ENCODE data around the gene PET100. TPM values are rescaled to one million over a fixed set of nuclear protein-coding genes. Genes with fewer than 3 reads are reported as not detected.

PET100 gene
- total and polyA plus RNA-seq, 9 donors: 63.6 to 88.4 (median 79.1) TPM

- H3K27me3 ChIP-seq (ENCODE audit: control insufficient read depth, insufficient read depth, low read length): peaks cover 22% of the 10 kb centered on the region
- H3K27ac ChIP-seq (ENCODE audit: low read length): no peak overlapping the region
- no peaks in the 10 kb centered on the region for H3K9me3 ChIP-seq (replicated peaks; ENCODE audit: control insufficient read depth, low read depth, low read length)
- H3K36me3 ChIP-seq (ENCODE audit: control insufficient read depth, insufficient read depth, low read length): peaks cover 10% of the 10 kb centered on the region
- no peak for DNase-seq
- peaks cover 21% of the 10 kb centered on the region for H3K4me1 ChIP-seq (ENCODE audit: control insufficient read depth, insufficient read depth, low read length)
- H3K4me3 ChIP-seq (ENCODE audit: low read length): no peak overlapping the region
- WGBS (ENCODE audit: insufficient coverage): 91% methylated on average over 33 of the region's 40 CpGs
These were observed 3.0 kb downstream of the PET100 start for GRCh38 chr19:7632340-7633203.

- Histone ChIP-seq H3K4me3 (ENCODE audit: low read length) (no peak within 1 kb of the TSS), H3K27ac (ENCODE audit: low read length) (no peak within 1 kb of the TSS), H3K27me3 (ENCODE audit: control insufficient read depth, insufficient read depth, low read length) (peaks cover 27% of the 10 kb centered on the region), H3K36me3 (ENCODE audit: control insufficient read depth, insufficient read depth, low read length) (peaks cover 10% of the 10 kb centered on the region), H3K4me1 (ENCODE audit: control insufficient read depth, insufficient read depth, low read length) (peaks cover 11% of the 10 kb centered on the region), H3K9me3 (replicated peaks; ENCODE audit: control insufficient read depth, low read depth, low read length) (no peaks in the 10 kb centered on the region)
- no peak for DNase-seq
- WGBS (ENCODE audit: insufficient coverage): 31% methylated on average over 2 of the region's 2 CpGs
These were observed 4.1 kb downstream of the PET100 start, which contains the start of gene PCP2 for GRCh38 chr19:7633698-7634097. PCP2 (minus strand) TSS chr19:7633719; CDS start chr19:7633457, 262 bp downstream.

- Histone ChIP-seq H3K4me1 (ENCODE audit: control insufficient read depth, insufficient read depth, low read length) (peaks cover 2% of the 10 kb centered on the region), H3K4me3 (ENCODE audit: low read length) (no peak overlapping the region), H3K27ac (ENCODE audit: low read length) (no peak overlapping the region), H3K36me3 (ENCODE audit: control insufficient read depth, insufficient read depth, low read length) (peaks cover 10% of the 10 kb centered on the region), H3K9me3 (replicated peaks; ENCODE audit: control insufficient read depth, low read depth, low read length) (no peaks in the 10 kb centered on the region), H3K27me3 (ENCODE audit: control insufficient read depth, insufficient read depth, low read length) (peaks cover 27% of the 10 kb centered on the region)
- 86% methylated on average over 1 of the region's 6 CpGs for WGBS (ENCODE audit: insufficient coverage)
- DNase-seq: no peak
These were observed 6.1 kb downstream of the PET100 start for GRCh38 chr19:7635670-7636069.

GRCh38 chr19:7636317-7636690 is 6.7 kb downstream of the PET100 start:
- Histone ChIP-seq H3K27ac (ENCODE audit: low read length) (no peak overlapping the region), H3K4me1 (ENCODE audit: control insufficient read depth, insufficient read depth, low read length) (no peaks in the 10 kb centered on the region), H3K36me3 (ENCODE audit: control insufficient read depth, insufficient read depth, low read length) (peaks cover 10% of the 10 kb centered on the region), H3K9me3 (replicated peaks; ENCODE audit: control insufficient read depth, low read depth, low read length) (no peaks in the 10 kb centered on the region), H3K27me3 (ENCODE audit: control insufficient read depth, insufficient read depth, low read length) (peaks cover 27% of the 10 kb centered on the region), H3K4me3 (ENCODE audit: low read length) (no peak overlapping the region)
- DNase-seq: no peak
- WGBS (ENCODE audit: insufficient coverage): 60% methylated on average over 16 of the region's 16 CpGs

GRCh38 chr19:7636691-7637373 is 7.2 kb downstream of the PET100 start, which contains the start of gene STXBP2:
STXBP2 (plus strand) TSS chr19:7637110; CDS start chr19:7637150, 40 bp downstream.
- H3K9me3 ChIP-seq (replicated peaks; ENCODE audit: control insufficient read depth, low read depth, low read length): no peaks in the 10 kb centered on the region
- no peaks in the 10 kb centered on the region for H3K4me1 ChIP-seq (ENCODE audit: control insufficient read depth, insufficient read depth, low read length)
- peak within 1 kb of the TSS; percentile 27 for H3K4me3 ChIP-seq (ENCODE audit: low read length)
- no peak for DNase-seq
- H3K27ac ChIP-seq (ENCODE audit: low read length): peak within 1 kb of the TSS; percentile 3
- 7% methylated on average over 60 of the region's 61 CpGs for WGBS (ENCODE audit: insufficient coverage)
- peaks cover 7% of the 10 kb centered on the region for H3K36me3 ChIP-seq (ENCODE audit: control insufficient read depth, insufficient read depth, low read length)
- H3K27me3 ChIP-seq (ENCODE audit: control insufficient read depth, insufficient read depth, low read length): peaks cover 27% of the 10 kb centered on the region

- peak overlapping the region; percentile 27 for H3K4me3 ChIP-seq (ENCODE audit: low read length)
These were observed 8.0 kb downstream of the PET100 start for GRCh38 chr19:7637374-7638256.

GRCh38 chr19:7638802-7639465 is 9.3 kb downstream of the PET100 start:
- WGBS (ENCODE audit: insufficient coverage): 65% methylated on average over 8 of the region's 12 CpGs
- Histone ChIP-seq H3K27me3 (ENCODE audit: control insufficient read depth, insufficient read depth, low read length) (peaks cover 27% of the 10 kb centered on the region), H3K4me3 (ENCODE audit: low read length) (no peak overlapping the region), H3K27ac (ENCODE audit: low read length) (no peak overlapping the region), H3K9me3 (replicated peaks; ENCODE audit: control insufficient read depth, low read depth, low read length) (no peaks in the 10 kb centered on the region), H3K36me3 (ENCODE audit: control insufficient read depth, insufficient read depth, low read length) (no peaks in the 10 kb centered on the region), H3K4me1 (ENCODE audit: control insufficient read depth, insufficient read depth, low read length) (no peaks in the 10 kb centered on the region)
- DNase-seq: no peak

More at GRCh38 chr19:7637374-7638256, 8.0 kb downstream of the PET100 start:
- WGBS (ENCODE audit: insufficient coverage): 38% methylated on average over 16 of the region's 30 CpGs
- peak overlapping the region; percentile 3 for H3K27ac ChIP-seq (ENCODE audit: low read length)
- H3K36me3 ChIP-seq (ENCODE audit: control insufficient read depth, insufficient read depth, low read length): no peaks in the 10 kb centered on the region
- no peaks in the 10 kb centered on the region for H3K9me3 ChIP-seq (replicated peaks; ENCODE audit: control insufficient read depth, low read depth, low read length)
- peak; percentile 27 for DNase-seq
- peaks cover 27% of the 10 kb centered on the region for H3K27me3 ChIP-seq (ENCODE audit: control insufficient read depth, insufficient read depth, low read length)
- no peaks in the 10 kb centered on the region for H3K4me1 ChIP-seq (ENCODE audit: control insufficient read depth, insufficient read depth, low read length)

- H3K27me3 ChIP-seq (ENCODE audit: control insufficient read depth, insufficient read depth, low read length): peaks cover 27% of the 10 kb centered on the region
- 94% methylated on average over 13 of the region's 13 CpGs for WGBS (ENCODE audit: insufficient coverage)
These were observed 10.3 kb downstream of the PET100 start for GRCh38 chr19:7639863-7640348.

GRCh38 chr19:7640803-7641202 is 11.2 kb downstream of the PET100 start:
- no peaks in the 10 kb centered on the region for H3K36me3 ChIP-seq (ENCODE audit: control insufficient read depth, insufficient read depth, low read length)
- 86% methylated on average over 4 of the region's 11 CpGs for WGBS (ENCODE audit: insufficient coverage)
- peaks cover 21% of the 10 kb centered on the region for H3K27me3 ChIP-seq (ENCODE audit: control insufficient read depth, insufficient read depth, low read length)
- no peaks in the 10 kb centered on the region for H3K9me3 ChIP-seq (replicated peaks; ENCODE audit: control insufficient read depth, low read depth, low read length)
- no peak for DNase-seq
- H3K4me1 ChIP-seq (ENCODE audit: control insufficient read depth, insufficient read depth, low read length): no peaks in the 10 kb centered on the region
- H3K4me3 ChIP-seq (ENCODE audit: low read length): no peak overlapping the region
- no peak overlapping the region for H3K27ac ChIP-seq (ENCODE audit: low read length)

More at GRCh38 chr19:7639863-7640348, 10.3 kb downstream of the PET100 start:
- Histone ChIP-seq H3K36me3 (ENCODE audit: control insufficient read depth, insufficient read depth, low read length) (no peaks in the 10 kb centered on the region), H3K4me3 (ENCODE audit: low read length) (no peak overlapping the region), H3K9me3 (replicated peaks; ENCODE audit: control insufficient read depth, low read depth, low read length) (no peaks in the 10 kb centered on the region), H3K4me1 (ENCODE audit: control insufficient read depth, insufficient read depth, low read length) (no peaks in the 10 kb centered on the region), H3K27ac (ENCODE audit: low read length) (no peak overlapping the region)
- no peak for DNase-seq
